Mesendoderm (in vitro differentiated cells): Measurements from ENCODE around the gene OSBPL10.
A peak's percentile ranks its signal among the peaks of the same experiment; 100 is the strongest.

Experiments
- DNase-seq: peaks from one replicate; pipeline ENCODE4 v3.0.0; 2013
- H2AK5ac ChIP-seq: 2 replicates; pipeline ENCODE4 v1.6.1; 2013; ENCODE audit warnings: low read length, inconsistent platforms
- H2BK120ac ChIP-seq: 2 replicates; pipeline ENCODE4 v1.6.1; 2013; ENCODE audit warnings: low read depth, mild to moderate bottlenecking, low read length, moderate library complexity, mixed read lengths
- H2BK15ac ChIP-seq: replicated peaks from 2 replicates; pipeline ENCODE4 v1.6.1; 2013; ENCODE audit warnings: low read depth, mild to moderate bottlenecking, moderate library complexity
- H2BK5ac ChIP-seq: 2 replicates; pipeline ENCODE4 v1.6.1; 2013; ENCODE audit warnings: low read length, inconsistent platforms
- H3K18ac ChIP-seq: 2 replicates; pipeline ENCODE4 v1.6.1; 2013; ENCODE audit warnings: mild to moderate bottlenecking, low read length, mixed read lengths
- H3K23ac ChIP-seq: one replicate; pipeline ENCODE4 v1.6.1; 2013; ENCODE audit warnings: low read length
- H3K27ac ChIP-seq: 2 replicates; pipeline ENCODE4 v1.5.1; 2013; ENCODE audit warnings: low read depth, mild to moderate bottlenecking, inconsistent platforms, low read length, moderate library complexity
- H3K27me3 ChIP-seq: 2 replicates; pipeline ENCODE4 v1.6.1; 2013; ENCODE audit warnings: low read length, control low read depth, mild to moderate bottlenecking, inconsistent platforms; ENCODE audit not compliant: insufficient read depth, poor library complexity
- H3K36me3 ChIP-seq: 2 replicates; pipeline ENCODE4 v1.6.1; 2013; ENCODE audit warnings: low read length, inconsistent platforms; ENCODE audit not compliant: control insufficient read depth, insufficient read depth
- H3K4ac ChIP-seq: one replicate; pipeline ENCODE4 v1.6.1; 2013; ENCODE audit warnings: low read depth, mild to moderate bottlenecking, low read length, moderate library complexity
- H3K4me1 ChIP-seq: 2 replicates; pipeline ENCODE4 v1.6.1; 2013; ENCODE audit warnings: low read depth, low read length, inconsistent platforms; ENCODE audit not compliant: control insufficient read depth
- H3K4me2 ChIP-seq: 2 replicates; pipeline ENCODE4 v1.6.1; 2013; ENCODE audit warnings: low read length
- H3K4me3 ChIP-seq: 2 replicates; pipeline ENCODE4 v1.5.1; 2013; ENCODE audit warnings: mild to moderate bottlenecking, low read length
- H3K56ac ChIP-seq: one replicate; pipeline ENCODE4 v1.6.1; 2013; ENCODE audit warnings: low read length
- H3K79me1 ChIP-seq: 2 replicates; pipeline ENCODE4 v1.6.1; 2013; ENCODE audit warnings: low read length, inconsistent platforms
- H3K79me2 ChIP-seq: 2 replicates; pipeline ENCODE4 v1.6.1; 2013; ENCODE audit warnings: mild to moderate bottlenecking, low read length; ENCODE audit not compliant: control insufficient read depth, insufficient read depth
- H3K9ac ChIP-seq: 2 replicates; pipeline ENCODE4 v1.6.1; 2013; ENCODE audit warnings: low read length, inconsistent platforms
- H4K5ac ChIP-seq: one replicate; pipeline ENCODE4 v1.6.1; 2013; ENCODE audit warnings: low read length
- H4K8ac ChIP-seq: one replicate; pipeline ENCODE4 v1.6.1; 2013; ENCODE audit warnings: low read depth, mild to moderate bottlenecking, control low read depth, low read length, moderate library complexity
- WGBS: extraction: QIAGEN DNeasy Blood & Tissue Kit; methylation state at CpG from one replicate; pipeline ENCODE4 v1.1.7; 2013; ENCODE audit warnings: low lambda C conversion rate, missing lambda C conversion rate; ENCODE audit not compliant: insufficient coverage; ENCODE audit errors: extremely low coverage; 5-methylcytosine and 5-hydroxymethylcytosine counted together

The OSBPL10 gene

GRCh38 chr3:31777092-31777491 is 204.0 kb downstream of the OSBPL10 start:
- no peak overlapping the region for H3K23ac ChIP-seq
- H3K79me2 ChIP-seq: no peaks in the 10 kb centered on the region
- H2BK120ac ChIP-seq: no peak overlapping the region
- H3K4ac ChIP-seq: no peak overlapping the region
- no peak overlapping the region for H2BK5ac ChIP-seq
- H4K5ac ChIP-seq: no peak overlapping the region
- no peaks in the 10 kb centered on the region for H3K27me3 ChIP-seq
- no peak overlapping the region for H3K18ac ChIP-seq
- DNase-seq: no peak
- H3K4me2 ChIP-seq: no peak overlapping the region
- no peaks in the 10 kb centered on the region for H3K79me1 ChIP-seq
- H3K9ac ChIP-seq: no peak overlapping the region
- H2BK15ac ChIP-seq: no peak overlapping the region
- WGBS: no CpG with 5 or more reads among the region's 1 CpG
- H3K4me3 ChIP-seq: no peak overlapping the region
- no peaks in the 10 kb centered on the region for H3K36me3 ChIP-seq
- H4K8ac ChIP-seq: no peak overlapping the region
- no peak overlapping the region for H3K56ac ChIP-seq
- H3K4me1 ChIP-seq: peaks cover 4% of the 10 kb centered on the region
- H3K27ac ChIP-seq: no peak overlapping the region
- H2AK5ac ChIP-seq: no peak overlapping the region

GRCh38 chr3:31776016-31776415 is 205.0 kb downstream of the OSBPL10 start:
- no CpG with 5 or more reads among the region's 4 CpGs for WGBS
- Histone ChIP-seq H4K5ac (no peak overlapping the region), H3K9ac (no peak overlapping the region), H3K56ac (no peak overlapping the region), H2BK5ac (no peak overlapping the region), H2BK15ac (no peak overlapping the region), H3K27me3 (no peaks in the 10 kb centered on the region), H3K4ac (no peak overlapping the region), H3K27ac (no peak overlapping the region), H3K4me1 (peaks cover 4% of the 10 kb centered on the region), H2AK5ac (no peak overlapping the region), H3K4me3 (no peak overlapping the region), H2BK120ac (no peak overlapping the region), H3K36me3 (no peaks in the 10 kb centered on the region), H3K79me1 (no peaks in the 10 kb centered on the region), H3K79me2 (no peaks in the 10 kb centered on the region), H3K18ac (no peak overlapping the region), H3K4me2 (no peak overlapping the region), H4K8ac (no peak overlapping the region), H3K23ac (no peak overlapping the region)
- no peak for DNase-seq

GRCh38 chr3:31775383-31775782 is 205.7 kb downstream of the OSBPL10 start:
- no peak overlapping the region for H2BK15ac ChIP-seq
- H2BK120ac ChIP-seq: no peak overlapping the region
- no peak overlapping the region for H3K4me2 ChIP-seq
- H3K4me1 ChIP-seq: peaks cover 4% of the 10 kb centered on the region
- no peak overlapping the region for H3K4me3 ChIP-seq
- H3K9ac ChIP-seq: no peak overlapping the region
- H4K5ac ChIP-seq: no peak overlapping the region
- H3K27ac ChIP-seq: no peak overlapping the region
- no CpG with 5 or more reads among the region's 4 CpGs for WGBS
- H3K27me3 ChIP-seq: no peaks in the 10 kb centered on the region
- peak overlapping the region; percentile 85 for H2AK5ac ChIP-seq
- no peak overlapping the region for H4K8ac ChIP-seq
- H3K36me3 ChIP-seq: no peaks in the 10 kb centered on the region
- no peak for DNase-seq
- no peak overlapping the region for H3K4ac ChIP-seq
- H3K79me2 ChIP-seq: no peaks in the 10 kb centered on the region
- no peak overlapping the region for H3K56ac ChIP-seq
- no peak overlapping the region for H2BK5ac ChIP-seq
- H3K18ac ChIP-seq: no peak overlapping the region
- no peak overlapping the region for H3K23ac ChIP-seq
- no peaks in the 10 kb centered on the region for H3K79me1 ChIP-seq

- Histone ChIP-seq H4K8ac (no peak overlapping the region), H3K36me3 (no peaks in the 10 kb centered on the region), H3K4me2 (no peak overlapping the region), H3K79me1 (no peaks in the 10 kb centered on the region), H3K18ac (no peak overlapping the region), H3K4me3 (no peak overlapping the region), H3K79me2 (no peaks in the 10 kb centered on the region), H2BK5ac (no peak overlapping the region), H3K4me1 (peaks cover 4% of the 10 kb centered on the region), H3K9ac (no peak overlapping the region), H2BK15ac (no peak overlapping the region), H3K4ac (no peak overlapping the region), H3K23ac (no peak overlapping the region), H3K56ac (no peak overlapping the region), H4K5ac (no peak overlapping the region), H2BK120ac (no peak overlapping the region), H3K27ac (no peak overlapping the region), H2AK5ac (no peak overlapping the region), H3K27me3 (no peaks in the 10 kb centered on the region)
- WGBS: no CpG with 5 or more reads among the region's 7 CpGs
- DNase-seq: no peak
Measured at GRCh38 chr3:31772758-31773473, 208.1 kb downstream of the OSBPL10 start.

- H2BK120ac ChIP-seq: no peak overlapping the region
- H3K9ac ChIP-seq: no peak overlapping the region
- H3K4ac ChIP-seq: no peak overlapping the region
- H3K4me2 ChIP-seq: no peak overlapping the region
- no peaks in the 10 kb centered on the region for H3K79me1 ChIP-seq
- H4K5ac ChIP-seq: no peak overlapping the region
- H3K27ac ChIP-seq: no peak overlapping the region
- H3K4me3 ChIP-seq: no peak overlapping the region
- DNase-seq: no peak
- H3K36me3 ChIP-seq: no peaks in the 10 kb centered on the region
- H3K4me1 ChIP-seq: peaks cover 4% of the 10 kb centered on the region
- H3K79me2 ChIP-seq: no peaks in the 10 kb centered on the region
- no peak overlapping the region for H3K18ac ChIP-seq
- WGBS: no CpG with 5 or more reads among the region's 4 CpGs
- H2BK5ac ChIP-seq: no peak overlapping the region
- H4K8ac ChIP-seq: no peak overlapping the region
- no peak overlapping the region for H3K23ac ChIP-seq
- H2BK15ac ChIP-seq: no peak overlapping the region
- H3K27me3 ChIP-seq: no peaks in the 10 kb centered on the region
- no peak overlapping the region for H2AK5ac ChIP-seq
- H3K56ac ChIP-seq: no peak overlapping the region
Measured at GRCh38 chr3:31772272-31772671, 208.8 kb downstream of the OSBPL10 start.

GRCh38 chr3:31770822-31771326 is 210.2 kb downstream of the OSBPL10 start:
- no peak overlapping the region for H3K23ac ChIP-seq
- DNase-seq: no peak
- H3K4me1 ChIP-seq: peaks cover 4% of the 10 kb centered on the region
- H2BK5ac ChIP-seq: no peak overlapping the region
- no CpG with 5 or more reads among the region's 5 CpGs for whole genome bisulfite sequencing
- H3K4me2 ChIP-seq: no peak overlapping the region
- no peak overlapping the region for H2AK5ac ChIP-seq
- no peak overlapping the region for H2BK120ac ChIP-seq
- H3K79me1 ChIP-seq: no peaks in the 10 kb centered on the region
- no peak overlapping the region for H3K4me3 ChIP-seq
- H3K18ac ChIP-seq: no peak overlapping the region
- H4K8ac ChIP-seq: peak overlapping the region; percentile 65
- H3K56ac ChIP-seq: no peak overlapping the region
- no peaks in the 10 kb centered on the region for H3K27me3 ChIP-seq
- no peak overlapping the region for H3K27ac ChIP-seq
- no peak overlapping the region for H2BK15ac ChIP-seq
- H4K5ac ChIP-seq: no peak overlapping the region
- H3K79me2 ChIP-seq: no peaks in the 10 kb centered on the region
- H3K9ac ChIP-seq: no peak overlapping the region
- no peak overlapping the region for H3K4ac ChIP-seq
- H3K36me3 ChIP-seq: no peaks in the 10 kb centered on the region
